ENCODE data around the gene MACF1. TPM values are rescaled to one million over a fixed set of nuclear protein-coding genes. Genes with fewer than 3 reads are reported as not detected.

The MACF1 gene
- total and polyA plus RNA-seq, 8 donors = 358 to 484 (median 440) TPM

GRCh38 chr1:39261712-39262221, 57.3 kb downstream of the MACF1 start:
- H3K27me3 ChIP-seq = no peaks in the 10 kb centered on the region
- no peak for TF ChIP-seq CTCF (IDR thresholded peaks at IDR 0.05)
- H3K36me3 ChIP-seq = peaks cover 0 to 36% of the 10 kb centered on the region in 2 donors
- intact Hi-C loops (cut with DNase I) = no loop called here
- no peak overlapping the region for H3K4me3 ChIP-seq
- ATAC-seq (no peak), DNase-seq (no peak)
- H3K4me1 ChIP-seq = peaks cover 0 to 31% of the 10 kb centered on the region in 2 donors
- H3K9me3 ChIP-seq = no peaks in the 10 kb centered on the region
- no peak overlapping the region for H3K27ac ChIP-seq

GRCh38 chr1:39262802-39263201, 58.3 kb downstream of the MACF1 start:
- Histone ChIP-seq H3K9me3 (no peaks in the 10 kb centered on the region), H3K4me1 (peaks cover 0 to 39% of the 10 kb centered on the region in 2 donors), H3K27ac (no peak overlapping the region), H3K4me3 (no peak overlapping the region), H3K36me3 (peaks cover 0 to 27% of the 10 kb centered on the region in 2 donors), H3K27me3 (no peaks in the 10 kb centered on the region)
- intact Hi-C loops (cut with DNase I) = no loop called here
- ATAC-seq (no peak), DNase-seq (no peak)
- no peak for TF ChIP-seq CTCF (IDR thresholded peaks at IDR 0.05)

DNA sequence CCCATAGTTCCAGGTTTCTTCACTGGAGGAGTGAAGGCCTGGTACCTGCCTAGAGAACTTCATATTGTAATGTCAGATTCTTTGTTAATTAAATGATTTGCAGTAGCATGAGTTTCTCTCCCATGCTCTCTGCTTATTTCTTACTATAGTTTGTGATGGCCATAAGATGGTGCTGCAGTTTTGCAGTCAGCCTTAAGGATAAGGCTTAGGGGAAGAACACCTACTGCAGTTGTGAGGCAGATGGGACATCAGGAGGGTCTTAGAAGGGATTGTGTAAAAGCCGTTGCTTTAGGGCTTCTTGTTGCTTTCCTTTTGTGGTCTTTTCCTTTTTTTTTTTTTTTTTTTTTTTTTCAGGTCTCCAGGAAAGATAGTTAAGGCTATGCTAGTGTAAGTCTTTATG, 61.8 kb downstream of the MACF1 start:
- no peak overlapping the region for H3K27ac ChIP-seq
- no peaks in the 10 kb centered on the region for H3K9me3 ChIP-seq
- ATAC-seq = no peak
- H3K4me3 ChIP-seq = no peak overlapping the region
- peaks cover 0 to 7% of the 10 kb centered on the region in 2 donors for H3K36me3 ChIP-seq
- DNase-seq = no peak
- H3K27me3 ChIP-seq = no peaks in the 10 kb centered on the region
- intact Hi-C loops (cut with DNase I) = no loop called here
- TF ChIP-seq CTCF (IDR thresholded peaks at IDR 0.05) = no peak
- peaks cover 9 to 60% of the 10 kb centered on the region in 2 donors for H3K4me1 ChIP-seq

GRCh38 chr1:39266792-39267191, 62.3 kb downstream of the MACF1 start:
- Histone ChIP-seq H3K4me3 (no peak overlapping the region), H3K9me3 (no peaks in the 10 kb centered on the region), H3K27ac (no peak overlapping the region), H3K27me3 (no peaks in the 10 kb centered on the region), H3K36me3 (peaks cover 0 to 7% of the 10 kb centered on the region in 2 donors), H3K4me1 (peaks cover 9 to 62% of the 10 kb centered on the region in 2 donors)
- DNase-seq (no peak), ATAC-seq (no peak)
- TF ChIP-seq CTCF (IDR thresholded peaks at IDR 0.05) = no peak
- intact Hi-C loops (cut with DNase I) = no loop called here

DNA sequence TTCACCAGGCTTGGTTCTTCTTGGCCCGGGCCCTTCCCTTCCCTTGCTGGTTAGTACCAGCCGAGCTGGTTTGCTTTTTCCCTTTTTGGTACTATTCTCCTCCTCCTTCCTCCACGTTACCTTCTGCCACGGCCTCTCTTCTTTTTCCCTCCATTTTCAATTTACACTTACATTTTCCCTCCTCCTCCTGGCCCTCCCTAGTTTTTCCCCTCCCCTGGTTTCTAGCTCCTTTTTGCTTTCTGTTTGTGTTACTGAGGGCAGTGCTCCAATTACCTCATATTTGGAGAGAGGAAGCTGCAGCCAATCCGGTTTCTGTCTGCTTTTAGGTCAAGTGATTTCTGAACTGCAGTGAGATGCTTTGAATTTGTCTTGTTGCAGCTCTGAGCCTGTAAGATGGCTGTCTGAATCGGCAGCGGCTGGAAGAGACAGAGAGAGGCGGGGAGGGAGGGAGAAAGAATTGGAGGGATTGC, 63.7 kb downstream of the MACF1 start:
- no peak for TF ChIP-seq CTCF (IDR thresholded peaks at IDR 0.05)
- peaks cover 15 to 60% of the 10 kb centered on the region in 2 donors for H3K4me1 ChIP-seq
- H3K27ac ChIP-seq = peak overlapping the region; percentile 39 to 80
- DNase-seq = peak in 3 of 4 donors; percentile 42 to 85 (median 54)
- no peaks in the 10 kb centered on the region for H3K9me3 ChIP-seq
- intact Hi-C loops (cut with DNase I) = no loop called here
- H3K36me3 ChIP-seq = peaks cover 0 to 7% of the 10 kb centered on the region in 2 donors
- H3K4me3 ChIP-seq = peak overlapping the region in 1 of 2 donors; percentile 10
- ATAC-seq = peak; percentile 86
- no peaks in the 10 kb centered on the region for H3K27me3 ChIP-seq

Data from left lung (tissue), 10 donors.